Activated gamma-delta T cell treated with anti-CD3 and anti-CD28 coated beads, Interleukin-2, amount 50 U/mL, for 16 hours (primary cell): ENCODE results near the gene IQCC.
A peak's percentile ranks its signal among the peaks of the same experiment; 100 is the strongest.
"Not testable (repeated sequence)": the region's sequence is repeated elsewhere in the genome, so short reads cannot be mapped to it uniquely, and the experiment has no call there.

Experiments used
- DNase-seq: peaks from one replicate; pipeline ENCODE4 v3.0.0-alpha.2; 2020; ENCODE audit warnings: low read depth

Gene IQCC

GRCh38 chr1:32205401-32206370, at the start of gene IQCC:
Gene IQCC (plus strand): TSS chr1:32205671. CDS start chr1:32205682, 11 bp downstream.
- DNase-seq, result peak; percentile 66

GRCh38 chr1:32159189-32159588, 46.3 kb upstream of the IQCC start:
- no peak for DNase-seq

GRCh38 chr1:32163405-32163804, 42.1 kb upstream of the IQCC start:
- no peak for DNase-seq

- not testable (repeated sequence) for DNase-seq
Measured at GRCh38 chr1:32165633-32166032, 39.8 kb upstream of the IQCC start.

GRCh38 chr1:32170991-32171390, 34.5 kb upstream of the IQCC start:
- DNase-seq, result no peak

GRCh38 chr1:32172621-32173245, 32.7 kb upstream of the IQCC start:
- no peak for DNase-seq

- no peak for DNase-seq
Measured at GRCh38 chr1:32178380-32179192, 26.9 kb upstream of the IQCC start.

- DNase-seq, result no peak
Measured at GRCh38 chr1:32179193-32179442, 26.4 kb upstream of the IQCC start.

GRCh38 chr1:32179443-32180185, 25.9 kb upstream of the IQCC start, which contains the start of gene TXLNA:
Gene TXLNA (plus strand): TSS chr1:32179675. CDS start chr1:32180346, 671 bp downstream.
- DNase-seq, result peak; percentile 77

- DNase-seq, result no peak
Measured at GRCh38 chr1:32180186-32181060, 25.0 kb upstream of the IQCC start.

- no peak for DNase-seq
Measured at GRCh38 chr1:32181065-32181464, 24.4 kb upstream of the IQCC start.

GRCh38 chr1:32181563-32181962, 23.9 kb upstream of the IQCC start:
- no peak for DNase-seq

- no peak for DNase-seq
Measured at GRCh38 chr1:32182060-32182459, 23.4 kb upstream of the IQCC start.

- no peak for DNase-seq
Measured at GRCh38 chr1:32184650-32185049, 20.8 kb upstream of the IQCC start.

- DNase-seq, result no peak
Measured at GRCh38 chr1:32186077-32186476, 19.4 kb upstream of the IQCC start.

GRCh38 chr1:32186491-32186890, 19.0 kb upstream of the IQCC start:
- no peak for DNase-seq

- no peak for DNase-seq
Measured at GRCh38 chr1:32187850-32188249, 17.6 kb upstream of the IQCC start.

GRCh38 chr1:32192220-32192948, 13.1 kb upstream of the IQCC start:
- no peak for DNase-seq

- DNase-seq, result no peak
Measured at GRCh38 chr1:32194984-32195383, 10.5 kb upstream of the IQCC start.

GRCh38 chr1:32195531-32195930, 9.9 kb upstream of the IQCC start:
- DNase-seq, result no peak
